A673 (cell line): ENCODE data around the gene LRP2.

ENCODE experiments used
- CTCF ChIP-seq: fragments of 300-800, 200-600 bp; sonication (generic); conservative IDR thresholded peaks from 2 replicates; pipeline ENCODE4 v1.5.1; 2017; ENCODE audit warnings: low read depth, mild to moderate bottlenecking, antibody characterized with exemption, low read length, moderate library complexity, mixed read lengths
- EZH2 ChIP-seq: fragments of 200-600 bp; sonication (generic); IDR thresholded peaks from 2 replicates; pipeline ENCODE4 v1.6.1; 2017; ENCODE audit warnings: borderline replicate concordance, low read depth, mild to moderate bottlenecking, mixed read lengths, antibody characterized with exemption, low read length; ENCODE audit not compliant: poor library complexity, severe bottlenecking

DNA sequence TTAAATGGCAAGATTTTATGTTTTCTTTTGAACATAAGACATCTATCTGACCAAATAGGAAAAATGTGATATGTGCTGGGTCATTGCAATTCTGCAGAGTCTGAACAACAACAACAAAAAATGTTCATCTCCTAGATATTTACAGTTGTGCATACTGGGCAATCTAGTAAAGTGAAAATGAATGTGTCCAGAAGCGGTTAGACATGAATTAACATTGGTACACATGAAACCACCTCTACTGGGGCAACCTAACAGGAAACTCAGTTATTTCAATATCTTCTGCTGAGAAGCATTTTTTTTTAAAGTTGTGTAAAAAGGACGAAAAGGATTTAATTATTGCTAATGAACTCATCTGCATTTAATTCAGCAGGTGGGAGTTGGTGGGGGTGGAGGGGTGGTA, 216.1 kb downstream of the LRP2 start:
- TF ChIP-seq CTCF, result no peak
- no peak for TF ChIP-seq EZH2
